Stomach (tissue), 9 donors: ENCODE data around the gene ZNF526. TPM values are rescaled to one million over a fixed set of nuclear protein-coding genes. Genes with fewer than 3 reads are reported as not detected.

Experiments
- DNase-seq, 2 donors: peaks; one replicate each; pipeline versions ENCODE4 v3.0.0 to v3.0.0-alpha.2; 2013 to 2019
- H3K27ac ChIP-seq, 5 donors: fragments of 200-600 bp in 4 of 5; sonication (generic) in 4 of 5; one replicate each; pipeline ENCODE4 v1.5.1; 2013 to 2019; ENCODE audit warnings: mild to moderate bottlenecking in 1 of 5, moderate library complexity in 1 of 5
- H3K27me3 ChIP-seq, 3 donors: fragments of 200-600 bp; sonication (generic); one replicate each; pipeline ENCODE4 v1.5.1; 2017 to 2019; ENCODE audit warnings: mixed run types in 1 of 3
- H3K36me3 ChIP-seq, 4 donors: fragments of 200-600 bp; sonication (generic); 1 replicate in 3 of 4; 2 replicates in 1 of 4; pipeline ENCODE4 v1.5.1; 2016 to 2019
- H3K4me1 ChIP-seq, 4 donors: fragments of 200-600 bp; sonication (generic); one replicate each; pipeline ENCODE4 v1.5.1; 2016 to 2019
- H3K4me3 ChIP-seq, 4 donors: fragments of 200-600 bp; sonication (generic) in 3 of 4; one replicate each; pipeline ENCODE4 v1.5.1; 2016 to 2019; ENCODE audit warnings: mild to moderate bottlenecking in 1 of 4
- H3K9me3 ChIP-seq, 4 donors: fragments of 200-600 bp; sonication (generic); one replicate each; pipeline ENCODE4 v1.5.1; 2016 to 2019
- CTCF ChIP-seq, 7 experiments: fragments of 450-650 bp in 4 of 7; fragments of 200-600 bp in 3 of 7; sonication (generic) in 3 of 7; IDR thresholded peaks; one replicate each; pipeline ENCODE4 v1.5.1; 2016 to 2019; ENCODE audit warnings: antibody characterized with exemption in 7 of 7, control low read depth in 2 of 7, mild to moderate bottlenecking in 1 of 7
- EP300 ChIP-seq: sonication (generic); formaldehyde crosslinking; IDR thresholded peaks from one replicate; pipeline ENCODE4 v1.6.1; 2017; ENCODE audit warnings: antibody characterized with exemption
- POLR2A ChIP-seq, 4 donors: fragments of 450-650 bp; IDR thresholded peaks; one replicate each; pipeline ENCODE4 v1.6.1; 2016; ENCODE audit warnings: antibody characterized with exemption in 4 of 4, control low read depth in 2 of 4, mild to moderate bottlenecking in 1 of 4, moderate library complexity in 1 of 4
- POLR2AphosphoS5 ChIP-seq, 3 donors: sonication (generic); formaldehyde crosslinking; IDR thresholded peaks; one replicate each; pipeline ENCODE4 v1.6.1; 2016; ENCODE audit warnings: antibody characterized with exemption in 3 of 3
- WGBS, 5 donors: extraction: QIAGEN DNeasy Blood & Tissue Kit in 3 of 5; methylation state at CpG; one replicate each; pipeline versions ENCODE4 v1.1.5 to v1.1.7; 2013 to 2018; 5-methylcytosine and 5-hydroxymethylcytosine counted together
- intact Hi-C: fragments of 100-400 bp; cut with DNase I; formaldehyde crosslinking; loops from one replicate; pipeline ENCODE4 v1.15.1; 2023; ENCODE audit warnings: low total_unique reads
- polyA plus RNA-seq, 3 donors: library from polyadenylated mRNA; stranded (reverse); fragments of 200-250 nt; gene quantifications; one replicate each; pipeline ENCODE4 v1.2.3, GENCODE V29; 2013
- total RNA-seq, 5 donors: library from RNA; depleted of rRNA; stranded (reverse); fragments of >200 nt; gene quantifications; one replicate each; pipeline versions ENCODE4 v1.1.0 to v1.2.3, GENCODE V29; 2014 to 2016
- donor health status: healthy with polysubstance abuse.
- donor health status: Bipolar disorder and iron deficiency.
- donor health status: healthy.

Gene ZNF526
- total and polyA plus RNA-seq, 8 donors, result 2.4 to 12.0 (median 4.8) TPM

GRCh38 chr19:42248270-42249148 lies 28.4 kb downstream of the ZNF526 start:
- H3K36me3 ChIP-seq, result peaks cover 17 to 36% (median 26%) of the 10 kb centered on the region in 4 donors
- intact Hi-C loops, result loop anchor here (5.0 kb wide), 1 partner anchor 39 kb away; no protein-coding TSS in a partner anchor
- no peaks in the 10 kb centered on the region for H3K27me3 ChIP-seq
- peak overlapping the region in 2 of 5 donors; percentile 94 to 97 for H3K27ac ChIP-seq
- DNase-seq, result no peak
- peaks cover 51 to 92% (median 69%) of the 10 kb centered on the region in 4 donors for H3K4me1 ChIP-seq
- no peak overlapping the region for H3K4me3 ChIP-seq
- no peaks in the 10 kb centered on the region for H3K9me3 ChIP-seq
- WGBS, 5 donors, result 83 to 90% (median 89%) methylated on average over 35 to 41 of the region's 41 CpGs
- TF ChIP-seq POLR2A (IDR thresholded peaks at IDR 0.05), result no peak
- TF ChIP-seq CTCF (IDR thresholded peaks at IDR 0.05), result no peak
- no peak for TF ChIP-seq EP300
- no peak for TF ChIP-seq POLR2AphosphoS5 (IDR thresholded peaks at IDR 0.05)

- Histone ChIP-seq H3K36me3 (peaks cover 17 to 36% (median 26%) of the 10 kb centered on the region in 4 donors), H3K9me3 (no peaks in the 10 kb centered on the region), H3K4me1 (peaks cover 46 to 84% (median 61%) of the 10 kb centered on the region in 4 donors), H3K27ac (peak overlapping the region in 4 of 5 donors; percentile 99 to 100 (median 100)), H3K4me3 (no peak overlapping the region), H3K27me3 (no peaks in the 10 kb centered on the region)
- DNase-seq, result no peak
- WGBS, 5 donors, result 82 to 92% (median 88%) methylated on average over 29 to 36 of the region's 36 CpGs
- no peak for TF ChIP-seq EP300
- TF ChIP-seq POLR2A (IDR thresholded peaks at IDR 0.05), result no peak
- TF ChIP-seq CTCF (IDR thresholded peaks at IDR 0.05), result no peak
- no peak for TF ChIP-seq POLR2AphosphoS5 (IDR thresholded peaks at IDR 0.05)
- intact Hi-C loops, result loop anchor here (5.0 kb wide), 1 partner anchor 38 kb away; no protein-coding TSS in a partner anchor
Measured at GRCh38 chr19:42249149-42249750, 29.1 kb downstream of the ZNF526 start.

GRCh38 chr19:42249769-42250168 lies 29.7 kb downstream of the ZNF526 start:
- peak overlapping the region in 4 of 5 donors; percentile 99 to 100 (median 100) for H3K27ac ChIP-seq
- no peak for DNase-seq
- 68 to 84% (median 77%) methylated on average over 6 of the region's 6 CpGs for WGBS, 5 donors
- no peak overlapping the region for H3K4me3 ChIP-seq
- H3K9me3 ChIP-seq, result no peaks in the 10 kb centered on the region
- H3K27me3 ChIP-seq, result no peaks in the 10 kb centered on the region
- peaks cover 45 to 83% (median 61%) of the 10 kb centered on the region in 4 donors for H3K4me1 ChIP-seq
- TF ChIP-seq POLR2AphosphoS5 (IDR thresholded peaks at IDR 0.05) (no peak), POLR2A (IDR thresholded peaks at IDR 0.05) (no peak), EP300 (no peak), CTCF (IDR thresholded peaks at IDR 0.05) (no peak)
- H3K36me3 ChIP-seq, result peaks cover 17 to 36% (median 26%) of the 10 kb centered on the region in 4 donors
- intact Hi-C loops, result loop anchor here (5.0 kb wide), 1 partner anchor 38 kb away; no protein-coding TSS in a partner anchor

- peak overlapping the region; percentile 7 to 93 (median 22) for H3K4me3 ChIP-seq
- DNase-seq, result no peak
- H3K27me3 ChIP-seq, result no peaks in the 10 kb centered on the region
- 58 to 70% (median 65%) methylated on average over 15 of the region's 15 CpGs for WGBS, 5 donors
- intact Hi-C loops, result no loop called here
- H3K27ac ChIP-seq, result peak overlapping the region; percentile 47 to 100 (median 99)
- no peaks in the 10 kb centered on the region for H3K9me3 ChIP-seq
- peaks cover 42 to 79% (median 59%) of the 10 kb centered on the region in 4 donors for H3K4me1 ChIP-seq
- TF ChIP-seq EP300 (no peak), POLR2AphosphoS5 (IDR thresholded peaks at IDR 0.05) (no peak), POLR2A (IDR thresholded peaks at IDR 0.05) (no peak), CTCF (IDR thresholded peaks at IDR 0.05) (no peak)
- peaks cover 17 to 36% (median 26%) of the 10 kb centered on the region in 4 donors for H3K36me3 ChIP-seq
Measured at GRCh38 chr19:42250183-42250665, 30.1 kb downstream of the ZNF526 start.
